ENCODE measurements around the gene PCDHB13.

DNA sequence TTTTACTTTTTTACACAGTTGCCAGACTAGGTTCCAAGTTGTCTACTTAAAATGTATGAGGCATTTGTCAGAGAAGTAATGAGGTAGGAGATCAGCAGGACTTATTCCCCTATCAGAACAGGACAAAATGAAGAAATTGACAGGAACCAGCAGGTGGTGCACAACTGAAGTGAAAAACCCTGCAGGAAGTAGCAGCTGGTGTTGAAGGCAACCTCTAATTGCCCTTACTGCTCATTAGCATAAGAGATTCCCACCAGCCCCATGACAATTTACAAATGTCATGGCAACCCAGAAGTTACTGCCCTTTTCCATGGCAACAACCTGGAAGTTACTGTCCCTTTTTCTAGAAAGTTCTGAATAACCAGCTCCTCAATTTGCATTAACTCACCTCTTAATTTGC lies 36.9 kb downstream of the PCDHB13 start:
- no peak for TF ChIP-seq GATA3 (IDR thresholded peaks at IDR 0.05; ENCODE audit: low read depth, low read length)
- TF ChIP-seq GATA2 (IDR thresholded peaks at IDR 0.05; ENCODE audit: low read depth, low read length), result no peak

Measured in SH-SY5Y (cell line).